ENCODE measurements around the gene MYBBP1A.

The MYBBP1A gene

DNA sequence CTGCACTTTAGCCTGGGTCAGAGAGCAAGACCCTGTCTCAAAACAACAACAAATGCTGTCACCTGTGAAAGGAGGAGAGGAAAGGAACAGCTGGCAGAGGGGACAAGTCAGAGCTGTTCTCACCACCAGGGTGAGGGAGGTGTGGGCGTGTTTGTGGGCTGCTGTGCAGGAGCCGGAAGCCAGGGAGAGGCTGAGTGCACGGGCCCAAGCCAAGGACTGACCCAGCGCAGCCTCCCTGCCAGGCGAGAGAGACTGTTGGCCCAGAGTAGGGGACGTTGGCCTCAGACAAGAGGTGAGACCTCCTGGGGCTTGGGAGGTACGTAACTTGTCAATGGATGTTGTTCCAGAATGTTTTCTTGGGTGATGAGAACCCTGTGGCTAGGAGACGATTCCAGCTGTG is 45.8 kb downstream of the MYBBP1A start:
- peak; percentile 43 for DNase-seq (ENCODE audit: low read depth)
- no peak overlapping the region for H3K4me3 ChIP-seq (ENCODE audit: low read depth, low read length)

GRCh38 chr17:4508207-4508606 is 47.0 kb downstream of the MYBBP1A start:
- no peak overlapping the region for H3K4me3 ChIP-seq (ENCODE audit: low read depth, low read length)
- no peak for TF ChIP-seq MAX (IDR thresholded peaks at IDR 0.05; ENCODE audit: low read depth, low read length)
- TF ChIP-seq, protein P1, sequence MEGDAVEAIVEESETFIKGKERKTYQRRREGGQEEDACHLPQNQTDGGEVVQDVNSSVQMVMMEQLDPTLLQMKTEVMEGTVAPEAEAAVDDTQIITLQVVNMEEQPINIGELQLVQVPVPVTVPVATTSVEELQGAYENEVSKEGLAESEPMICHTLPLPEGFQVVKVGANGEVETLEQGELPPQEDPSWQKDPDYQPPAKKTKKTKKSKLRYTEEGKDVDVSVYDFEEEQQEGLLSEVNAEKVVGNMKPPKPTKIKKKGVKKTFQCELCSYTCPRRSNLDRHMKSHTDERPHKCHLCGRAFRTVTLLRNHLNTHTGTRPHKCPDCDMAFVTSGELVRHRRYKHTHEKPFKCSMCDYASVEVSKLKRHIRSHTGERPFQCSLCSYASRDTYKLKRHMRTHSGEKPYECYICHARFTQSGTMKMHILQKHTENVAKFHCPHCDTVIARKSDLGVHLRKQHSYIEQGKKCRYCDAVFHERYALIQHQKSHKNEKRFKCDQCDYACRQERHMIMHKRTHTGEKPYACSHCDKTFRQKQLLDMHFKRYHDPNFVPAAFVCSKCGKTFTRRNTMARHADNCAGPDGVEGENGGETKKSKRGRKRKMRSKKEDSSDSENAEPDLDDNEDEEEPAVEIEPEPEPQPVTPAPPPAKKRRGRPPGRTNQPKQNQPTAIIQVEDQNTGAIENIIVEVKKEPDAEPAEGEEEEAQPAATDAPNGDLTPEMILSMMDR (IDR thresholded peaks at IDR 0.05; ENCODE audit: low read depth, low read length) = no peak
- TF ChIP-seq POLR2A (IDR thresholded peaks at IDR 0.05; ENCODE audit: extremely low read depth, insufficient read length) = no peak
- no peak for TF ChIP-seq MYC (IDR thresholded peaks at IDR 0.05; ENCODE audit: low read depth, low read length)
- no peak for DNase-seq (ENCODE audit: low read depth)

More for the DNA sequence above, 45.8 kb downstream of the MYBBP1A start:
- TF ChIP-seq, protein P1 (IDR thresholded peaks at IDR 0.05; ENCODE audit: low read depth, low read length) = no peak
- TF ChIP-seq POLR2A (IDR thresholded peaks at IDR 0.05; ENCODE audit: extremely low read depth, insufficient read length) (no peak), MAX (IDR thresholded peaks at IDR 0.05; ENCODE audit: low read depth, low read length) (no peak), MYC (IDR thresholded peaks at IDR 0.05; ENCODE audit: low read depth, low read length) (no peak)

GRCh38 chr17:4507361-4508111 is 47.6 kb downstream of the MYBBP1A start:
- H3K4me3 ChIP-seq (ENCODE audit: low read depth, low read length) = no peak overlapping the region
- TF ChIP-seq MAX (IDR thresholded peaks at IDR 0.05; ENCODE audit: low read depth, low read length) = no peak
- no peak for TF ChIP-seq POLR2A (IDR thresholded peaks at IDR 0.05; ENCODE audit: extremely low read depth, insufficient read length)
- TF ChIP-seq, protein P1 (IDR thresholded peaks at IDR 0.05; ENCODE audit: low read depth, low read length) = no peak
- no peak for DNase-seq (ENCODE audit: low read depth)

DNA sequence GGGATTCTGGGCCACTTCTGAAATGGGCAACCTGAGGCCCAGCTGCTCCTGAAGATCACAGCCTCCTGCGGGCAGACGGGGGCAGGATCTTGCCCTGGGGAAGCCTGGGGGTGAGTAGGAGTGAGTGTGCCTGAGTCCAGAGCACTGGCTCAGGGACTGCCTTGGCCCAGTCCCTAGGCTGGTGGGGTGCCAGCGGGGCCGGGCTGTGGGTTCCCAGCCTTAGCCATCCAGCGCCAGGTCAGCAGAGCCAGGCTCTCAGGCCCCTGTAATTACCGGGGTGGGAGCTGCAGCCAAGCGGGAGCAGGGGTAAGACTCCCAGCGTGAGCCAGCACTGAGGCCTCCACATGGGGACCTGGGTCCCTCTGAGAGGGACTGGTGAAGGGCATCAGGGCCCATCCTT is 48.3 kb downstream of the MYBBP1A start:
- no peak overlapping the region for H3K4me3 ChIP-seq (ENCODE audit: low read depth, low read length)
- TF ChIP-seq, protein P1 (IDR thresholded peaks at IDR 0.05; ENCODE audit: low read depth, low read length) = no peak
- TF ChIP-seq MAX (IDR thresholded peaks at IDR 0.05; ENCODE audit: low read depth, low read length) = no peak
- TF ChIP-seq MYC (IDR thresholded peaks at IDR 0.05; ENCODE audit: low read depth, low read length) = no peak
- no peak for TF ChIP-seq POLR2A (IDR thresholded peaks at IDR 0.05; ENCODE audit: extremely low read depth, insufficient read length)
- DNase-seq (ENCODE audit: low read depth) = no peak

DNA sequence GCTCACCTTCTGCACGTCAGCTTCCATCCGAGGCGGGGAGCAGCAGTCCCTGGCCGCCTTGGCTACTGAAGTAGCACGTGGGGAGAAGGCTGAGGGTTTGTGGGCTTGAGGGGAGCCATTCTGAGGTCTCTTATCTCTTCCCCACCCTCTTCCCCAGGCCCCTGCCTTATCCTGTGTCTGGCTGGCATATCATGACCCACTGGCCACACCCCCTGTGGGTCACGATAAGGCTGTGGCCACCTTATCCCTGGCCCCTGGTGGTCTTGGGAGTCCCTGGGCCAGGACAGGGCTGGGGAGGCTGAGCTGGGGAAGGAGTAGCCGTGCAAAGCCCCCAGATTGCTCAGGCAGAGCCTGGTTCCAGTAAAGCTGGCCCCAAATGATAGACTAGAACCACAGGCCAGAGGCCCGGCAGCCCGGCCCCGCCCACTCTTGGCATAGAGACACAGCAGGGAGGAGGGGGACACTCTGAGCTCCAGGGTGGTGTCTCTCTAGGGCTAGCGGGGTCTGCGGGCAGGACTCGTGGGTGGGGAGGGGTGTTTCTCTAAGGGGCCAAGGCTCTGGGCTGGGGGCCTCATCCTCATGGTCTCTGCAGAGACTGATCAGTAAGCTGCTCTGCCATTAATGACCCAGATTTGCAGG is 48.9 kb downstream of the MYBBP1A start:
- TF ChIP-seq MAX (IDR thresholded peaks at IDR 0.05; ENCODE audit: low read depth, low read length) (no peak), POLR2A (IDR thresholded peaks at IDR 0.05; ENCODE audit: extremely low read depth, insufficient read length) (no peak), MYC (IDR thresholded peaks at IDR 0.05; ENCODE audit: low read depth, low read length) (no peak)
- TF ChIP-seq, protein P1 (IDR thresholded peaks at IDR 0.05; ENCODE audit: low read depth, low read length) = no peak
- no peak overlapping the region for H3K4me3 ChIP-seq (ENCODE audit: low read depth, low read length)
- DNase-seq (ENCODE audit: low read depth) = no peak

All from NB4 (cell line).